GM23248 (cell line): ENCODE measurements around the gene LOXL1.

Experiments
- EZH2 ChIP-seq: fragments of 200-600 bp; sonication (generic); IDR thresholded peaks from 2 replicates; pipeline ENCODE4 v1.6.1; 2018; ENCODE audit warnings: antibody characterized with exemption, mild to moderate bottlenecking; ENCODE audit not compliant: insufficient read depth, poor library complexity, severe bottlenecking
- EZH2phosphoT487 ChIP-seq: fragments of 200-600 bp; sonication (generic); IDR thresholded peaks from 2 replicates; pipeline ENCODE4 v1.6.1; 2018; ENCODE audit warnings: antibody characterized with exemption, moderate library complexity, mild to moderate bottlenecking, low read depth; ENCODE audit not compliant: insufficient read depth

- TF ChIP-seq EZH2 (no peak), EZH2phosphoT487 (no peak)
These were observed 38.5 kb downstream of the LOXL1 start for GRCh38 chr15:73964736-73965093.
